Karpas-422 (cell line): ENCODE results near the gene SNED1. TPM values are rescaled to one million over a fixed set of nuclear protein-coding genes. Genes with fewer than 3 reads are reported as not detected.

Experiments used
- DNase-seq: peaks from one replicate; pipeline ENCODE4 v3.0.0-alpha.2; 2015
- H2AFZ ChIP-seq: fragments of 200-600 bp; sonication (generic); 2 replicates; pipeline ENCODE4 v1.6.1; 2014; ENCODE audit warnings: antibody characterized with exemption, low read length, mixed read lengths
- H3K27ac ChIP-seq: fragments of 200-600 bp; sonication (generic); 2 replicates; pipeline ENCODE4 v1.5.1; 2014; ENCODE audit warnings: mild to moderate bottlenecking, low read length, moderate library complexity
- H3K27me3 ChIP-seq: fragments of 200-600 bp; sonication (generic); 2 replicates; pipeline ENCODE4 v1.6.1; 2014; ENCODE audit warnings: low read length, mixed read lengths
- H3K36me3 ChIP-seq: fragments of 200-600 bp; sonication (generic); 2 replicates; pipeline ENCODE4 v1.6.1; 2014; ENCODE audit warnings: low read length, mixed read lengths; ENCODE audit not compliant: insufficient read depth
- H3K4me1 ChIP-seq: fragments of 200-600 bp; sonication (generic); 2 replicates; pipeline ENCODE4 v1.6.1; 2014; ENCODE audit warnings: mild to moderate bottlenecking, low read length, mixed read lengths
- H3K4me2 ChIP-seq: fragments of 200-600 bp; sonication (generic); 2 replicates; pipeline ENCODE4 v1.6.1; 2014; ENCODE audit warnings: low read length, low read depth, mild to moderate bottlenecking; ENCODE audit not compliant: poor library complexity, severe bottlenecking
- H3K4me3 ChIP-seq: fragments of 200-600 bp; sonication (generic); 2 replicates; pipeline ENCODE4 v1.5.1; 2014; ENCODE audit warnings: mild to moderate bottlenecking, antibody characterized with exemption, low read length, mixed read lengths
- H3K79me2 ChIP-seq: fragments of 200-600 bp; sonication (generic); 2 replicates; pipeline ENCODE4 v1.6.1; 2014; ENCODE audit warnings: mild to moderate bottlenecking, low read length, mixed read lengths
- H3K9ac ChIP-seq: fragments of 200-600 bp; sonication (generic); 2 replicates; pipeline ENCODE4 v1.6.0; 2014; ENCODE audit warnings: low read length
- H3K9me2 ChIP-seq: fragments of 200-600 bp; sonication (generic), shearing (Covaris generic); replicated peaks from 2 replicates; pipeline ENCODE4 v1.6.0; 2014; ENCODE audit warnings: mild to moderate bottlenecking, low read length, moderate library complexity; ENCODE audit not compliant: insufficient read depth
- H3K9me3 ChIP-seq: fragments of 300-700, 200-600 bp; sonication (generic); 2 replicates; pipeline ENCODE4 v1.6.1; 2014; ENCODE audit warnings: low read length, mixed read lengths
- H4K20me1 ChIP-seq: fragments of 200-600 bp; sonication (generic); 2 replicates; pipeline ENCODE4 v1.6.1; 2014; ENCODE audit warnings: mild to moderate bottlenecking, antibody characterized with exemption, low read length, low read depth; ENCODE audit not compliant: insufficient read depth
- total RNA-seq: library from RNA; depleted of rRNA; stranded (reverse); fragments of >200 nt; shearing (Covaris generic); gene quantifications from 2 replicates; pipeline ENCODE4 v1.2.3, GENCODE V29; 2014; ENCODE audit warnings: low replicate concordance

Gene SNED1
- total RNA-seq, 1 experiment from 2014 or later: 1.9 TPM

- no peaks in the 10 kb centered on the region for H3K79me2 ChIP-seq
- H3K9me2 ChIP-seq: no peaks in the 10 kb centered on the region
- no peak overlapping the region for H2AFZ ChIP-seq
- no peaks in the 10 kb centered on the region for H3K4me1 ChIP-seq
- H3K27me3 ChIP-seq: no peaks in the 10 kb centered on the region
- H3K4me3 ChIP-seq: no peak overlapping the region
- H3K4me2 ChIP-seq: no peak overlapping the region
- H3K9ac ChIP-seq: no peak overlapping the region
- H3K36me3 ChIP-seq: no peaks in the 10 kb centered on the region
- no peaks in the 10 kb centered on the region for H3K9me3 ChIP-seq
- no peak for DNase-seq
- no peaks in the 10 kb centered on the region for H4K20me1 ChIP-seq
- no peak overlapping the region for H3K27ac ChIP-seq
Measured at GRCh38 chr2:240954436-240955305, 43.7 kb upstream of the SNED1 start.

GRCh38 chr2:240955306-240956170 lies 42.9 kb upstream of the SNED1 start:
- Histone ChIP-seq H3K9ac (no peak overlapping the region), H3K27me3 (no peaks in the 10 kb centered on the region), H3K4me2 (no peak overlapping the region), H2AFZ (no peak overlapping the region), H3K27ac (no peak overlapping the region), H3K36me3 (no peaks in the 10 kb centered on the region), H3K9me2 (no peaks in the 10 kb centered on the region), H4K20me1 (no peaks in the 10 kb centered on the region), H3K9me3 (no peaks in the 10 kb centered on the region), H3K79me2 (no peaks in the 10 kb centered on the region), H3K4me3 (no peak overlapping the region), H3K4me1 (no peaks in the 10 kb centered on the region)
- DNase-seq: no peak

- Histone ChIP-seq H3K4me3 (no peak overlapping the region), H3K79me2 (no peaks in the 10 kb centered on the region), H3K27ac (no peak overlapping the region), H3K4me2 (no peak overlapping the region), H3K9me2 (no peaks in the 10 kb centered on the region), H3K9me3 (no peaks in the 10 kb centered on the region), H2AFZ (no peak overlapping the region), H3K27me3 (no peaks in the 10 kb centered on the region), H3K36me3 (no peaks in the 10 kb centered on the region), H4K20me1 (no peaks in the 10 kb centered on the region), H3K9ac (no peak overlapping the region), H3K4me1 (no peaks in the 10 kb centered on the region)
- no peak for DNase-seq
Measured at GRCh38 chr2:240956171-240956934, 42.1 kb upstream of the SNED1 start.

GRCh38 chr2:240956935-240957655 lies 41.3 kb upstream of the SNED1 start:
- no peaks in the 10 kb centered on the region for H3K9me3 ChIP-seq
- no peak overlapping the region for H3K9ac ChIP-seq
- no peaks in the 10 kb centered on the region for H3K36me3 ChIP-seq
- no peaks in the 10 kb centered on the region for H3K79me2 ChIP-seq
- no peak overlapping the region for H3K4me2 ChIP-seq
- H3K27ac ChIP-seq: no peak overlapping the region
- no peak overlapping the region for H3K4me3 ChIP-seq
- no peaks in the 10 kb centered on the region for H4K20me1 ChIP-seq
- no peak overlapping the region for H2AFZ ChIP-seq
- H3K9me2 ChIP-seq: no peaks in the 10 kb centered on the region
- no peaks in the 10 kb centered on the region for H3K4me1 ChIP-seq
- DNase-seq: no peak
- H3K27me3 ChIP-seq: no peaks in the 10 kb centered on the region

GRCh38 chr2:240957656-240958365 lies 40.6 kb upstream of the SNED1 start:
- Histone ChIP-seq H2AFZ (no peak overlapping the region), H3K36me3 (no peaks in the 10 kb centered on the region), H3K79me2 (no peaks in the 10 kb centered on the region), H3K4me3 (no peak overlapping the region), H3K9ac (no peak overlapping the region), H3K27me3 (no peaks in the 10 kb centered on the region), H3K4me2 (no peak overlapping the region), H3K9me3 (no peaks in the 10 kb centered on the region), H4K20me1 (no peaks in the 10 kb centered on the region), H3K4me1 (no peaks in the 10 kb centered on the region), H3K27ac (no peak overlapping the region), H3K9me2 (no peaks in the 10 kb centered on the region)
- DNase-seq: no peak

- H3K4me3 ChIP-seq: no peak overlapping the region
- no peaks in the 10 kb centered on the region for H3K9me3 ChIP-seq
- H3K4me2 ChIP-seq: no peak overlapping the region
- H3K9ac ChIP-seq: no peak overlapping the region
- no peaks in the 10 kb centered on the region for H3K36me3 ChIP-seq
- no peaks in the 10 kb centered on the region for H3K27me3 ChIP-seq
- H3K9me2 ChIP-seq: no peaks in the 10 kb centered on the region
- no peak overlapping the region for H3K27ac ChIP-seq
- H2AFZ ChIP-seq: no peak overlapping the region
- no peaks in the 10 kb centered on the region for H3K79me2 ChIP-seq
- no peaks in the 10 kb centered on the region for H4K20me1 ChIP-seq
- no peak for DNase-seq
- no peaks in the 10 kb centered on the region for H3K4me1 ChIP-seq
Measured at GRCh38 chr2:240958366-240959213, 39.8 kb upstream of the SNED1 start.
